Measurements from ENCODE around the gene DAB2.

The DAB2 gene

GRCh38 chr5:39424736-39425637, at the start of gene DAB2:
Gene DAB2 (minus strand): TSS chr5:39424980. CDS start chr5:39394320, 30,660 bp downstream.
- peak; percentile 41 for DNase-seq

DNA sequence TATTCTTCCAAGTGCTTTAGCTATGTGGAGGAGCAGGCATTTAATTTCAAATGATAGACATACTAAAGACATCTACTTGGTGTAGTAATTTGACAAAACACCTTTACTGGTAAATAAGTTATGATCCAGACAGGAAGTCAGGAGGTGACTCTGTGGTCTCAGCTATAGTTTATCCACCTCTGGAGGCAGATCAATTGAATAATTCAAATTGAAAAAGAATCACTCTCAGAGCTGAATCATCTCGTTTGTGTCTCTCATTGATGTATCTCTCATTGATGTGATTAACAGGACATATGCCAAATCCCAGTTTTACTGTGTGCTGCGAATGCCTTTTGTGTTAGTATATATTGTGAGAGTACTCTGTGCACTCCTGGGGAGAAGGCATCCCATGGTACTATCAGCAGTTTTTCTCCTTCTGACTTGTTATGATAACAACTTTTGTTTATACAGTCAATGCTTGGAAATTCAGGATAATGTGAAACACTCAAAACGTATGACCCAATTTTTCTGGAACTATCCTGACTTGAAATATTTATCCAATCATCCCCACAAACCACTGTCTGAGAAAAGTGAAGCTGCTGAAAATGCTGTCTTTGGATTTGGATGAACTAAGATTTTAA, 48.5 kb upstream of the DAB2 start:
- DNase-seq, result no peak

GRCh38 chr5:39471836-39472508, 47.2 kb upstream of the DAB2 start:
- no peak for DNase-seq

DNA sequence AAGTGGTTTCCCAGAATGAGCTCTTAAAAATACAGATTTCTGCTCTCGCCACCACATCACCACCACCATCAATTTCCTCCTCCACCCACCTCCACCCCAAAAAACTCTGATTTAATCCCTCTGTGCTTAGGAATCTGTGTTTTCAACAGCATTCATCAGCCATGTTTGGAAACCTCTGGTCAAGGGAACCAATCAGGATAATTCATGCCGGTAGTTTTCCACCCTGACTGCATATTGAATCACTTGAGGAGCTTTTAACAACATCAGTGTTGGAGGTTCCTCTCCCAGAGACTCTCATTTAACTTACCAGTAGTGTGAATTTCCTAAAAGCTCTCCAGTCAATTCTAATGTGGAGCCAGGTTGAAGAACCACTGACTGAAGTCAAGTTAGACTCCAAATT, 46.0 kb upstream of the DAB2 start:
- DNase-seq, result no peak

DNA sequence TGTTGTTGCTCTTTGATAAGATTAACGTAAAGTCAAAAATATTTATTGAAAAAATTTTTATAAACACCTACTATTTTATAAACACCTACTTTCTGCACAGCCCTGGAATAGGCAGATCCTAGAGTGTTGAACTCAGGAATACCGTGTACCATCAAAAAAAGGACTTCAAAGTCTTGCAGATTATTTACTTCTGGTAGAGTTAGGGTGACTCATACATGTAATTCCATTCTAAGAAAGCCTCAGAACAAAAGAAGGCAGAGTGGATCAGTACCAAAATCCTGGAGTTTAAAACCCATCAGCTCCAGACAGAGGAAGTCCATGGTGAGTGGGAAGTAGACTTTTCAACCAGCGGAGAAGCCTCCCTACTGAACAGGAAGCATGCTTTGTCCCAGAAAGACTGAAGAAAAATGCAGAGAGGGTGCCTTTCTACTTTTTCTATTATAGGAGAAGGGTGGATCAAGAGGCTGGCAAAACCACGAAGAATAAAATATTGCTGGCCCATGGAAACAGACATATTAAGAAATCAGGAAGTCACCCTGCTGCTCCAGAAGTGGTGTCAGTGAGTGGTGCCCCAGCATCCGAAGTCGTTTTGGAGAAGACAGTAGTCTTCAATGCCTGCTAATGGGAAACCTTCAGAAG, 45.1 kb upstream of the DAB2 start:
- DNase-seq, result no peak

- no peak for DNase-seq
Measured at GRCh38 chr5:39469176-39469575, 44.4 kb upstream of the DAB2 start.

- DNase-seq, result no peak
Measured at GRCh38 chr5:39466846-39467245, 42.1 kb upstream of the DAB2 start.

DNA sequence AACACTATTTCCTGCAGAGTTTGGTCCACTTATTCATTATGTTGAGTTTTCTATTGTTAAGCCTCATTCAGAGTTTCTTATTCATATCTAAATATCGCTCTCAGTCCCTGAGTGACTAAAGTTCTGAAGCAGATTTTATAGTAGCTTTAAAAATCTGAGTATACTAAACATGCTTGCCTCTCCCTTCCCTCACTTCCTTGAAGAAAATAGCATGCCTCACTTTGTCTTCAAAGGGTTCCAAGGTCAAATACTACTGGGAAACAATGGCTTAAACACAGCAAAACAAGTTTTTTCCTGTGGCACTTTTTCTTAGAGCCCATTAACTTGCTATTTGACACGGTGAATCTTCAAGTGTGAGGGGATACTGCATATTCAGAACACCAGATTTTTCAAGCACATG, 41.1 kb upstream of the DAB2 start:
- no peak for DNase-seq

DNA sequence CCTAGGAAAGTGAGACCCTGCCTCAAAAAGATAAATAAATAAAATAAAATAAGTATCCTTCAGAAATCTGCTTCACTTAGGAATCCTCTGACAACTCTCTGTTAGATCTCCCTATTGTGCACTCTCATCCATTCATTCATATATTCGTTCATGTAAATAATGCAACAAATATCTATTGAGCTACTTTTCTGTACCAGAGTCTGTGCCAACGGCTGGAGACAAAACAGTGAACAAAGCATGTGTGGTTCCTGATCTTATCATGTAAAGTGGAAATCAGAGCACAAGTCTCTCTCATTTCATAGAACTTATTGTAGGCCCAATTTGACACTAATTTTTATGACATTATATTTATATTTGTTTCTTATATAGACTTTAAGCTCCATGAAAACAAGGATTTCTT, 40.3 kb upstream of the DAB2 start:
- DNase-seq, result no peak

DNA sequence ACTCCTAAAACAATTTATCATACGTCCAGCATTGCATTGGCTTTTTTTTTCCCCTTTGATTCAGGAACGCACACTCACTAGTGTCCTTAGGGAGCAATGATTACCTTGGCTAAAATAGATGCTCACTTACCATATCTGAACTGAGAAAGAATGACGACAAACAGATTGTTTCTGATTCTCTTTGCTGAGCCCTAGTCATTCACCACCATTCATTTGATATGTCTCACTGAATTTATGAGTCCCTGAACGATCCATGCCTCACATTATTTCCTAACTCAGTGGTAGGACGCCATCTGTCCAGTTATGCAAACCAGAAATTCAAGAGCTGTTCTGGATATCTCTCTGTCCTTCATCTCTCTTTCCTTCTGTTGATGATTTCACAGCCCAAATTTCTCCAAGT, 39.3 kb upstream of the DAB2 start:
- DNase-seq, result no peak

DNA sequence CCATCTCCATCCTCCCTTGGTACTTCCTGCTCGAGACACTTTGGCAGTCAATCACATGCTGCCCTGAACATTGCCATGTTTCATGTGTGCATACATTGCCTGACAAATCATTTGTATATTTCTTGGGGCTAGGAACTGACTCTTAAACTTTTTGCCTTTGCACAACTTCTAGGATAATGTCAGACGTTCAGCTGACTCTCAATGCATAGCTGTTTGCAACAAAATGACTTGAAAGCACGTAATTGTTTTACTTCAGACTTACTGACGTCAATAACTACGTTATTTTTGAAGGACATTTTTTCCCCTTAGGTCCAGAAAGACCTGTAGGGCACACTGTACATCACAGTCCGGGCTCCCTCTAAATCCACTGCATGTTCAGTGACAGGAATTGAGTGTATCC, 37.4 kb upstream of the DAB2 start:
- no peak for DNase-seq

- no peak for DNase-seq
Measured at GRCh38 chr5:39461007-39461682, 36.4 kb upstream of the DAB2 start.

DNA sequence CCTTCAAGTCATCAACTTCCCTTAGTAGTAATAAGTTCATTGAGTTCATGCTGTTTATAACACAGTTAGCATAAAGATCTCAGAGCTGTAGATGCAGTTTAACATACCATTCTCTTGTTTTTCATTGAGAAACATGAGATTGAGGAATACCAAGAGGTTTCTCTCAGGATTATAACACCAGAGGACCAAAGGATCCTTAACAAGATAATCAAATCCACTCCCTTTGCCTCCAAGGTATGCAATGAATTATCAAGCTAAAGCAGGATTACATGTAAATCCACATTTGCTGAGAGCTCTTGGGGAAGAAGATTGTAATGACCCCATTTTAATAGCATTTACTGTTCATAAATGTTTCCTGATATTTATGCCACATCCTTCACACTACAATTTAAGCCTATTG, 35.1 kb upstream of the DAB2 start:
- no peak for DNase-seq

DNA sequence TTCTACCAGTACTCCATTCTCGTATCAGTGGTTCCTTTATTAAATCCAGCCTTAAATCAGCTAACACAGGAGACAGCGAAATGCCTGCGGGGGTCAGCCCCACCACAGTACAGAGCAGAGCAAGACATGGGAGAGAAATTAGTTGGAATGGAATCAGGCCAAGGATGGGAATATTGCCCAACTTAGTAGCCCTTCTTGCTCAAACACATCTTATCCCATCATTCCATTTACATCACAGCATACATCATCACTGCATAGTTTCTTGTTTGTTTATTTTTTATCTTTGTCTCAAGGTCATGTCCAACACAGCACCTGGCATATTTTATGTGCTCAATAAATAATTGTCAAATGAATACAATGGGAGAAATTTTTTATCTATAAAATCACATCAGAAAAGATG, 34.3 kb upstream of the DAB2 start:
- no peak for DNase-seq

DNA sequence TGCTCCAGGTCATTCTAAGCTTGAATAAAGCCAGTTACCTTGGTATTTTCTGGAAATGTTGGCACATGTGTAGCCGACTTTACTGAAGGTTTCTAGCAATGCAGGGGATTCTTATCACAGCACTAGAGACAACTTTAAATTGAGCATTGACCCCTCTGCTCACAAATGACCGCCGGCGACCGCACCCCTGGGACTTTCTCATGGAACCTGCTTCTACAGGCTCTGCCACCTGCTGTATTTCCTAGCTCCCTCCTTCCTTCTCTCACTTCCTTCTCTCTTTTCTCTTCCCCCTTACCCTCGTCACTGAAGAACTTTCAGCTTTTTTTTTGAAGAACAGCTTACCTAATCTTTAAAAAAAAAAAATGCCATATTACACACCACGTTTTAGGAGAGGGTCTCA, 30.9 kb upstream of the DAB2 start:
- no peak for DNase-seq

DNA sequence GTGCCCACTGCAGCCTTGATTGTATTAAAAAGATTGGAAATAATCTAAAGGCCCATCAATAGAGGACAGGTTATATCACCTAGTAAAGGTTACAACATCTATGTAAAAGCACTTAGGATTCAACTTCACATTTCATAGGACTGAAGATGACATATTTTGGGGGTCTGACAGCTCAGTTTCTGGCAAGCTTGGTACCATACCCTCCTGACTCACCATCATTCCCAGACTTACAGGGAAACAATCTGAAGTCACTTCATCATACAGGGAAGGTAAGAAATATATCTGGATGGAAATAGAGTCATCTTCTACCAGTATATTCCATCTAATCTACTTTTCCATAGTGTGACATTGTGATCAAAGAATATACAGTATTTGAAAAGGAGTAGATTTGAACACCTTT, 28.8 kb upstream of the DAB2 start:
- no peak for DNase-seq

GRCh38 chr5:39452846-39453245, 28.1 kb upstream of the DAB2 start:
- DNase-seq, result no peak

DNA sequence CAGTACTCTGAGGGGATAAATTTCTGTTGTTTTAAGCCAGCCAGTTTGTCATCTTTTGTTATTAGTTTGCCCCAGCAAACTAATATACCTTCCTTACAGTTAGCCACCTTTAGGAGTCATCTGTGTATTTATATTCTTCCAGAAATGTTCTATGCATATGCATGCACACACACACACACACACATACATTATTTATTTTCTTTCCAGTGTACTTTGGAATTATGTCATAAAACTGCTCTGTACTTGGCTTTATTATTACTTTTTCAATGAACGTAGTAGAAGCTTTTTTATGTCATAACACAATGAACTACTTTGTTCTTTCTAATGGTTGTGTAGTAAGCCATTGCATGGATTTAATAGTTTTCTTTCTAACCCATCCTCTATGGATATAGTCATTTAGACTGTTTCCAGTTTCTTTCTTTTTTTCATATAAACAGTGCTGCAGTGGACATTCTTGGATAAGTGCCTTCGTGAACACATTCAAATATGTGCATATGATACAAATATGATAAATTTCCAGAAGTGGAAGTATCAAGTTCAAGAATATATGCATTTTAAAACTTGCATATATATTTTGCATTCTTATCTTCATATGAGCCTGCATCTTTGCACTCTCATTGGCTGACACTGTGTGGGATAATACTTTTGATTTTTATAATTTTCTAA, 26.6 kb upstream of the DAB2 start:
- no peak for DNase-seq

DNA sequence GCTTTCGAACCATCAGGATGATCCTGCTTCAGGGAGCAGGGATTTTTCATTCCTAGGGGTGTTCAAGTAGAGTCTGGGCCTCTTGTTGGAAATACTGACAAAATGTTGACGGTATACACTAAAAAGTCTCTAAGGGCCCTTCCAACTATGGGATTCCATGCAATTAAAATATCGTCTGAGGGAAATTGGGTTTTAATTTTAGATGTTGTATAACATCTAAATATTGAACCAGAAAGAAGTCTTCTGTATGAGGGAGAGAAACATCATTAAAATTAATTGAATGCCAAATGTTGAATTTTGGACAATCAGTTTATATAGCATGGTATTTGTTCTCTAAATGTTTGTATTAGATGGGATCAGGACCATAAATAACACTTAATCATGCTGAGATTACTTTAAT, 25.7 kb upstream of the DAB2 start:
- DNase-seq, result no peak

DNA sequence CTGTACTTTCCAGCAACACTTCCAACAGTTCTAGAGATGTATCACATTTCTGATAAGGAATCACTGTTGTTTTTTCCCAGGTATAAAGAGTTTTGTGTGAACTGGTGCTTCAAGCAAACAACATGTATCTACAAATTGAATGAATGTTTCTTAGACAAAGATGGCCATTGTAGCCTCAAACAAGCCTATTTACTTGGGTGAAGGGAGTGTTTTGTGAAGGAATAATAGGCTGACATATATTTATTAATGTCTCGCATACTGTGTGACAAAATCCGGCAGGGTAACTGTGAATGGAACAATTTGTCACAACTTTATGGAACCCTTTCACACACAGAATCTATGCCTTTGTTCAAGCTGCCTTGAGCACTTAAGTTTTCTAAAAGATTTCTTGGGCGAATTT, 24.8 kb upstream of the DAB2 start:
- DNase-seq, result no peak

DNA sequence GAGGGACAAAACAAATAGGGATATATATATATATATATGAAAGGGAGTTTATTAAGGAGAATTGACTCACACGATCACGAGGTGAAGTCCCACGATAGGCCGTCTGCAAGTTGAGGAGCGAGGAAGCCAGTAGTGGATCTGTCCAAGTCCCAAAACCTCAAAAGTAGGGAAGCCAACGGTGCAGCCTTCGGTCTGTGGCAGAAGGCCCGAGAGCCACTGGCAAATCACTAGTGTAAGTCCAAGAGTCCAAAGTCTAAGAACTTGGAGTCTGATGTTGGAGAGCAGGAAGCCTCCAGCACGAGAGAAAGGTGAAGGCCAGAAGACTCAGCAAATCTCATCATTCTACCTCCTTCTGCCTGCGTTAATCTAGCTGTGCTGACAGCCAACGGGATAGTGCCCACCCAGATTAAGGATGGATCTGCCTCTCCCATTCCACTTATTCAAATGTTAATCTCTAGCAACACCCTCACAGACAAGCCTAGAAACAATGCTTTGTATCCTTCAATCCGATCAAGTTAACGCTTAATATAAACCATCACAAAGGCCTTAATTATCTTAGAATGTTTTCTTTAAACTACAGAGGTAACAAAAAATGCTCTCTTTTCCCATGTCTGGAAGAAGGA, 23.8 kb upstream of the DAB2 start:
- DNase-seq, result no peak

GRCh38 chr5:39447968-39448367, 23.2 kb upstream of the DAB2 start:
- no peak for DNase-seq

Data from stimulated activated CD4-positive, alpha-beta T cell treated with anti-CD3 and anti-CD28 coated beads, Interleukin-4, amount 100 ng/mL, for 1 hour (primary cell).